ES-I3 (cell line): Measurements from ENCODE around the gene TNS1.
"Not testable (repeated sequence)": the region's sequence is repeated elsewhere in the genome, so short reads cannot be mapped to it uniquely, and the experiment has no call there.

Experiments
- H3K36me3 ChIP-seq: 2 replicates; pipeline ENCODE4 v1.6.1; 2013; ENCODE audit warnings: mild to moderate bottlenecking, low read length, control low read depth, moderate library complexity; ENCODE audit not compliant: insufficient read depth
- H3K4me1 ChIP-seq: 2 replicates; pipeline ENCODE4 v1.6.1; 2013; ENCODE audit warnings: mild to moderate bottlenecking, control low read depth, low read length; ENCODE audit not compliant: insufficient read depth
- H3K9ac ChIP-seq: 2 replicates; pipeline ENCODE4 v1.6.1; 2013; ENCODE audit warnings: low read depth, mild to moderate bottlenecking, low read length, moderate library complexity
- H3K9me3 ChIP-seq: 2 replicates; pipeline ENCODE4 v1.6.1; 2013; ENCODE audit warnings: mild to moderate bottlenecking, low read length, moderate library complexity; ENCODE audit not compliant: control insufficient read depth, insufficient read depth

TNS1 gene

GRCh38 chr2:217791551-217791950 is 211.2 kb downstream of the TNS1 start:
- no peaks in the 10 kb centered on the region for H3K36me3 ChIP-seq
- no peaks in the 10 kb centered on the region for H3K9me3 ChIP-seq
- no peak overlapping the region for H3K9ac ChIP-seq
- no peaks in the 10 kb centered on the region; the same call in 1 of the 2 replicates for H3K4me1 ChIP-seq

DNA sequence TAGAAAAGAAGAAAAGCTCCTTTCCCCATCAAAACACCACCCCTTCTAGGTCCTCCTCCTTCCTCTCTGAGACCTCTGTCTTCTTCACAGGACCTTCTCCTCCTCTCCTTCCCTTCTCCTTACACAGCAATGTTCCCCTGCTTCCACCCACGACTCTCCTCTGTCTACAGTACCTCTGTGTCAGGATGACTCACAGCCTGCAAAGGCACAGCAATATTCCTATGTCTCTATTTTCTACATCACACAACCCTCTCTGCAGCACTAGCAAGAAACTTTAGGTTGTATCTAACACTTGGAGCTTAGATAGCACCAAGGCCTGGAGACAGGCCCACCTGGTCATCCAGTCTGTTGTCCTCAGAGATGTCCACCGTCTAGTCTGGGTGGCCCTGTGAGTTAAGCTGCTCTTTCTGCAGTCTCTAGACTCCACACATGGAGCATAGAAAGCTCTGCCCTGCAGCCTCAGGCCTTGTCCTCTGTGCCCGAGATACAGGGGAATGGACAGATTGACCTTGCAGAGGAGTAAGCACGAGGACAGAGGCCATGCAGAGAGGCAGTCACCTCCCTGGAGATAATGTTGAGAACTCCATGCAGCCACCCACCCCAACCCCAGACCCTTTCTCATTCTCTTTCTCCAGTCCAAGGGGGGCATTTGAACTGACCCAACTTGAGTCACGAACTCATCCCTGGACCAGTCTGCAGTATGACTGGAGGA is 212.0 kb downstream of the TNS1 start:
- Histone ChIP-seq H3K4me1 (no peaks in the 10 kb centered on the region; the same call in 1 of the 2 replicates), H3K36me3 (no peaks in the 10 kb centered on the region), H3K9me3 (no peaks in the 10 kb centered on the region), H3K9ac (no peak overlapping the region)

- Histone ChIP-seq H3K9me3 (no peaks in the 10 kb centered on the region), H3K4me1 (no peaks in the 10 kb centered on the region), H3K36me3 (no peaks in the 10 kb centered on the region), H3K9ac (no peak overlapping the region)
Observed at GRCh38 chr2:217790195-217790594, 212.6 kb downstream of the TNS1 start.

DNA sequence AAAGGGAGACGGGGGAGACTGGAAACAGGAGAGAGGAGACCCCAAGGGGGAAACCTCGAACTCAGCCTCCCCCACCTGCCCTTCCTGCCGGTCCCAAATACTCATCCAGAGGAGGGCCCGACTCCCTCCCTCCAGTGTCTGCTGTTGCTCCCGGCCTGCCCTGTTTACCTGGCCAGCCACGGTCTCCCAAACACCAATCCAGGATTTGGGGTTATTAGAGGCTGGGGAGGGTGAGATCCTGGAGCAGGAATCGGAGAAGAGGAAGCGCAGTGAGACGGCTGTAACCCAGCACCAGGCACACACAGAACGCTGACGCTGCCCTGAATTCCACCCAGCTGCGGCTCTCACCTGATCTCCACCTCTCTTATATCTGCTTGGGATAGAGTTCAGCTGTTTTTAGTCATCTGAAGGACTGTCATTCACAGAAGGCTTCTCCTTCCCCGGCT is 213.0 kb downstream of the TNS1 start:
- Histone ChIP-seq H3K9me3 (no peaks in the 10 kb centered on the region), H3K36me3 (no peaks in the 10 kb centered on the region), H3K9ac (no peak overlapping the region), H3K4me1 (no peaks in the 10 kb centered on the region)

- no peaks in the 10 kb centered on the region for H3K4me1 ChIP-seq
- H3K9me3 ChIP-seq = no peaks in the 10 kb centered on the region
- H3K36me3 ChIP-seq = no peaks in the 10 kb centered on the region
- H3K9ac ChIP-seq = no peak overlapping the region
Observed at GRCh38 chr2:217789003-217789735, 213.6 kb downstream of the TNS1 start.

- Histone ChIP-seq H3K9ac (no peak overlapping the region), H3K9me3 (no peaks in the 10 kb centered on the region), H3K4me1 (no peaks in the 10 kb centered on the region), H3K36me3 (no peaks in the 10 kb centered on the region)
Observed at GRCh38 chr2:217788669-217789002, 214.2 kb downstream of the TNS1 start.

GRCh38 chr2:217787160-217787877 is 215.5 kb downstream of the TNS1 start:
- no peaks in the 10 kb centered on the region for H3K4me1 ChIP-seq
- no peak overlapping the region for H3K9ac ChIP-seq
- no peaks in the 10 kb centered on the region for H3K9me3 ChIP-seq
- no peaks in the 10 kb centered on the region for H3K36me3 ChIP-seq

DNA sequence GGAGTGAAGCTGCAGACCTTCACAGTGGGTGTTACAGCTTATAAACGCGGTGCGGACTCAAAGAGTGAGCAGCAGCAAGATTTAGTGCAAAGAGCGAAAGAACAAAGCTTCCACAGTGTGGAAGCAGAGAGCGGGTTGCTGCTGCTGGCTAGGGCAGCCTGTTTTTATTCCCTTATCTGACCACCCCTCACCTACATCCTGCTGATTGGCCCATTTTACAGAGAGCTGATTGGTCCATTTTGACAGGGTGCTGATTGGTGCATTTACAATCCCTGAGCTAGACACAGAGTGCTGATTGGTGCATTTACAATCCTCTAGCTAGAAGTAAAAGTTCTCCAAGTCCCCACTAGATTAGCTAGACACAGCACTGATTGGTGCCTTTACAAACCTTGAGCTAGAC is 216.2 kb downstream of the TNS1 start:
- not testable (repeated sequence) for H3K4me1 ChIP-seq, H3K36me3 ChIP-seq, H3K9ac ChIP-seq, H3K9me3 ChIP-seq

DNA sequence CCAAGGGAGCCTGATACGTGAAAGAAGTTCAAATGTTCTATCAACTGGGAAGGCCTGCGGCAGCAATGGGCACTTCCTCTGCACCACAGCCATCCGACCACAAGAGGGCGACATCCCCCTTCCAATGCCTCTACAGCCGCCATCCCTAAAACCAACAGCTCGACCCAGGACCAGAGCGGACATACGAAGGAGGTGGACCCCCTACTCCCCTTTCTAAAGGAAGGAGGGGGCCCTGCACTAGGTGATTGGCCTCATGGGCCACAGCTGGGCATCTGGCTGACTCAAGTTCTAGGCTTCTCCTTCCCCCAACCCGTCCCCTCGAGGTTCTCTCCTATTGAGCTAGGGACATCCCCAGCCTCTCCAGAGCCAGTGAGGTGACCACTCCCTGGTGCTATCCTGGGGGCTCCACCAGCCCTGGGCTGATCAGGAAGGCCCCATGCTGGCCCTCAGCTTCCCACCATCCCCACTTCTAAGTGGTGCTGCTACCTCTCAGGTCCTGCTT is 217.2 kb downstream of the TNS1 start:
- no peaks in the 10 kb centered on the region for H3K4me1 ChIP-seq
- no peaks in the 10 kb centered on the region for H3K36me3 ChIP-seq
- H3K9ac ChIP-seq = no peak overlapping the region
- H3K9me3 ChIP-seq = no peaks in the 10 kb centered on the region

- no peaks in the 10 kb centered on the region for H3K36me3 ChIP-seq
- H3K9me3 ChIP-seq = no peaks in the 10 kb centered on the region
- H3K4me1 ChIP-seq = no peaks in the 10 kb centered on the region
- H3K9ac ChIP-seq = no peak overlapping the region
Observed at GRCh38 chr2:217784996-217785543, 217.7 kb downstream of the TNS1 start.

- no peak overlapping the region for H3K9ac ChIP-seq
- H3K4me1 ChIP-seq = no peaks in the 10 kb centered on the region
- H3K36me3 ChIP-seq = no peaks in the 10 kb centered on the region
- H3K9me3 ChIP-seq = no peaks in the 10 kb centered on the region
Observed at GRCh38 chr2:217783243-217783642, 219.6 kb downstream of the TNS1 start.

GRCh38 chr2:217777906-217778305 is 224.9 kb downstream of the TNS1 start:
- Histone ChIP-seq H3K4me1 (no peaks in the 10 kb centered on the region), H3K36me3 (no peaks in the 10 kb centered on the region), H3K9me3 (no peaks in the 10 kb centered on the region), H3K9ac (no peak overlapping the region)

DNA sequence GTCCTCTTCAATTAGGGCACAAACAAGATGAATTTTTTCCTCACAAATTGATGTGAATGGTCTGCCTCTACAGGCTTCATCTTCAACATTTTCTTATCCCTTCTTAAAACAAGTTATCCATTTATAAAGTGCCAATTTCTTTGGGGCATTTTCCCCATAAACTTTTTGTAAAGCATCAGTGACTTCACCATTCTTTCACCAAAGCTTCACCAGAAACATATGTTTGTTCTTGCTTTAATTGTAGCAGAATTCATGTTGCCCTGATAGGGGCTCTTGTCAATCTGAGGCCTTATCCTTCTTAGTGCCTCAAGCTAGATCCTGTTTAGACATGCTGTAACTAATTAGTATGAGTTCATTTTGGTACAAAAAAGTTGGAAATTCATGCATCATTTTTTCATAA is 226.2 kb downstream of the TNS1 start:
- Histone ChIP-seq H3K36me3 (no peaks in the 10 kb centered on the region), H3K9ac (no peak overlapping the region), H3K9me3 (no peaks in the 10 kb centered on the region), H3K4me1 (no peaks in the 10 kb centered on the region)

GRCh38 chr2:217775920-217776503 is 226.8 kb downstream of the TNS1 start:
- Histone ChIP-seq H3K36me3 (no peaks in the 10 kb centered on the region), H3K4me1 (no peaks in the 10 kb centered on the region), H3K9me3 (no peaks in the 10 kb centered on the region), H3K9ac (no peak overlapping the region)
